HTR-8/SVneo (cell line): ENCODE results near the gene CLDN24.
"Not testable (repeated sequence)": the region's sequence is repeated elsewhere in the genome, so short reads cannot be mapped to it uniquely, and the experiment has no call there.

Experiments
- DNase-seq: peaks from one replicate; pipeline ENCODE4 v3.0.0; 2011; ENCODE audit warnings: low spot score, mixed read lengths; ENCODE audit not compliant: insufficient read length
- FAIRE-seq: peaks from 2 replicates; lab custom pipeline; 2011; peaks lifted over from hg19 to GRCh38; lab: Jason Lieb, UNC

The CLDN24 gene

DNA sequence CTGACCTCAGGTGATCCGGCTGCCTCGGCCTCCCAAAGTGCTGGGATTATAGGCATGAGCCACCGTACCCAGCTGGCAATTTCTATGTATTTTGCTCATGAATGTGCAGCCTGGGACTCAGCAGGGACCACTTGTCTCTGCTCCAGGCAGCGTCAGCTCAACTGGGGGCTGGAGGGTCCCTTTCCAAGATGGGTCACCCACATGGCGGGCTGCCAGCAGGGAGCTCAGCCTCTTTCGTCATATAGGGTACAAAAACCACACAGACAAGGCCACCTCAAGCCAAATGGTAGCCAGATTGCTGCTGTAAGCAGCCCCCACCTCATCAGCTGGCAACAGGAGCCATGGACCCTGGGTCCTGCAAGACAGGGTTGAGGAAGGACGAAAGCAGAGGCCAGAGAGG lies 2.4 kb upstream of the CLDN24 start:
- FAIRE-seq (no peak), DNase-seq (no peak)

DNA sequence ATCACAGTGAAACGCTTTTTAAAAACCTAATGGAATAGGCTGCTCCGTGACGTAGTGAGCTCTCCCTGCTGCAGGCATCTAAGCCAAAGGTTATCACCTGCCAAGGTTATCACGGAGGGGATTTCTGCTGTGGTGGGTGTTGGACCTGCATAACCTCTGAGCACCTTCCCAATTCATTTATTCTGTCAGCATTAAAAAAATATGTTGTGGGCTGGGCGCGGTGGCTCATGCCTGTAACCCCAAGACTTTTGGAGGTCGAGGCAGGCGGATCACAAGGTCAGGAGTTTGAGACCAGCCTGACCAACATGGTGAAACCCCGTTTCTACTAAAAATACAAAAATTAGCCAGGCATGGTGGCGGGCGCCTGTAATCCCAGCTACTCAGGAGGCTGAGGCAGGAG lies 1.8 kb upstream of the CLDN24 start:
- not testable (repeated sequence) for DNase-seq, FAIRE-seq

DNA sequence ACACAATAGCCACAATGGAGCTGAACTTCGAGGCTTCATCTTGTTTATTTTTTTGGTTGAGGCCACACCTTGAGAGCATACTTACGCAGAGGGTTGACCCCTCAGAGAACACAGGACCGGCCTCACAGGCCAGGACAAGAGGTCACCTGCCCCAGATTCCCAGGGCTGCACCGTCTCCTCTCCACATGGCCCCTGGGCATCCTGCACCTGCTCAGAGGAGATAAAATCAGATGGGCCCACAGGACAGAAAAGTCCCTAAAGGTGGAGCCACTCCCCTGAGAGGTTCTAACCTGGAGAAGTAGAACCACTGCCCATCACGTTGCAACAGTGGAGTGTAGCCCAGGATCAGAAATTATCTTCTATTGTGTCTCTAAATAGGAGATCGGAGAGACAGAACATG lies 1.1 kb upstream of the CLDN24 start:
- FAIRE-seq (no peak), DNase-seq (no peak)

DNA sequence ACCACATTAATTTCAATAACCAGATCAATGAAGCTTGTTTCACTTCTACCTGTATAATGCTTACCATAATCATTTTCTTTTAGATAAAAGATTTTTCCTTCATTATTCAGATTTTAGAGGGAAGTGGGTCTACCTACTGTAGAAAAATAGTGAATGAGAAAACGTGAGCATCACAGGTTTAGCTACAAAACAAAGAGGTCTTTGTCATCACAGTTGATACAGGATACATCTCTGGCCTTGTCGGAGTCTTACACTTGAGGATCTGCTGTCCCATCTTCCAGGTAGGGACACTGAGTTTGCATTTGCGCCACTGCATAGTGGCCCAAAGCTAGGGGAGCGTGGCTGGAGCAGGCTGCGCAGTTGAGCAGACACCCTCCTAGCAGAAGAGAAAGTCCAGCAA lies 710 bp downstream of the CLDN24 start:
- FAIRE-seq: no peak

DNA sequence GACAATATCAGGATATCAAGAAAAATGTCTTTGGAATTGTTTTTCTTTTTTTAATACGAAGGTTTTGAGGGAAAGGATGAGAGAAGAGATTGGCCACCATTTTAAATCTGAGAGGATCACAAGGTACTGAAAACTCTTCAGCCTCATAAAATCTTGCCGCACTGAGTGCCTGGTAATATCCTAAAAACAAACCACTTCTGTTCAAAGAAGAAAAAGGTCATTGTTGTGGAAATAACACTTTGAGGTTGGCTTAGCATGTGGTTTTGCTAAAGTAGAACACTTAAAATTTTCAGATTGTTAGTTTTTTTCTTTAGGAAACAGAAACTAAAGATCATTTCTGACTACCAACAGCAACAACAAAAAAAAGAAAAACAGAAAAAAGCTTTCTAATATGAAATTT lies 1.1 kb downstream of the CLDN24 start:
- no peak for FAIRE-seq
- no peak for DNase-seq

More for the DNA sequence above, 710 bp downstream of the CLDN24 start:
- no peak for DNase-seq

DNA sequence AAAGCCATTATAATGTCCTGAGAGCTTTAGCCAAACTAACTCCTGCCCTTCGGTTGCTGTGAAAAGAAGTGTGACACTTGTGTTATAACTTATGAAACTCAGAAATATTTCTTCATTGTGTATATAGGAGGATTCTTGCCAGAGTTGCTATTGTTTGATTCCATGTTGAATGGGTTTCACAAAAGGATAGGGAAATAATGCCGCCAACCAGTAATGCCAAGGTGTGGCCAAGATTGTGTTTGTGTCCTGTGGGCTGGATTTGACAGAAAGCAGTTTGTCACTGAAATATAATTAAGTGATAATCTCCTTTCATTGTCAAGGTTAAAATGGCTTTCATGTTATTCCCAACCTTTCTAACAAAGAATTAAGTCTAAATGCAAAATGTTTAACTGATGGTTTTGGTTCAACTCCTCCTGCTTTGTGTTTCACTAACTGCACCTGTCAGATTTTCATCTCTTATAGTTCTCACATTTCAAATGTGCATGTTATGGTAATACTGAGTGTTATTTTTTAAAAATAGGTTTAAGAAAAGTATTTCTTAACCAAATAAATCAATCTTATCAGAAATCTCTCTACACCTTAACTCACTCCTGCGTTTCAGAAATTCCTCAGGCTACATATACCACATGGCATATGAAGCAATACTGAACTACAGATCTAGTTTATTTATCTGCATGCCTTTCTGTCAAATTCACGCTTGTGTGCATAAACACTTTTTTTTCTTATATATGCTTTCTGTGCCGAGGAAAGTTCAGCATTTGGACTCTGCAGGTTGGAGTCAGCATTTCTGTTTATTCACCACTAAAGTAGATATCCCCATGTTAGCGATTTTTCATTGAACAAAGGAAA lies 1.8 kb downstream of the CLDN24 start, which contains the start of gene CLDN22:
Gene CLDN22 (minus strand): TSS at position 66 of the 849 bp plus-strand sequence. CDS start 58 bp downstream, at position 8.
- DNase-seq: no peak
- no peak for FAIRE-seq

DNA sequence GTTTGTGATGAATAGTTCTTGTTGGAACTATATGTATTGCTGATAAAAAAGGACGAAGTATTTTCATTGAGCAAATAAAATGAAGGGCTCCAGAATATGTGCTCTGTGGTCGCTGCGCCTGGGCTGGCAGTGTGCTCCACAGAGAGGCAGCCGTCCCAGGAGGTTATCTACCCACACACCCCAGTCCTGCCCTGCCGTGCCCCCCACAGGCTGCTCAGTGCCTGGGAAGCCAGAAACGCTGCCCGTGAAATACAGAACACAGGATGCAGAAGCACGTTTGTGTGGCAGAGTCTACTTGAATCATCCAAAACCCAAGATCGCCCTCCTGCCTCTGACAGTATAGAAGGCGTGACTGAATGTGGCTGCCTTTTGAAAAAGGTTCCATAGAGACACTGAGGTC lies 3.6 kb downstream of the CLDN24 start:
- FAIRE-seq: no peak

DNA sequence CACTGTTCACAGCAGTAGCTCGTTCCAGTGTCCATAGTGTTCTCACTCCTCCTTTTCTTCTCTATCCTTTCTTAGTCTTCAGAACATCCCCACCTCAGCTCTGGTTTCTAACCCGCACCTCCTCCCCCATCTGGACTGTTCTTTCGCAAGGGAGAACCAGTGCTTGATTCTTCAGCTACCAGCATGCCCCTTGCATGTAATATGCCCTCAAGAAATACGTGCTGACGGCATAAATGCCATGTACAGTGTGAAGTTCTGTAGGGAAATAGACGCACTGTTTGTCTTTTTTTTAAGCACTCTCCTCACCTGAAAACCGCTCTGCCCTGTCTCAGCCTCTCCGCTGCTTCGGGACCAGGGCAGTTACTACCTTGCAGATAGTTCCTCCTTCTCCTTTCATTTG lies 7.4 kb downstream of the CLDN24 start:
- FAIRE-seq: no peak
- no peak for DNase-seq

More for the DNA sequence above, 3.6 kb downstream of the CLDN24 start:
- no peak for DNase-seq

DNA sequence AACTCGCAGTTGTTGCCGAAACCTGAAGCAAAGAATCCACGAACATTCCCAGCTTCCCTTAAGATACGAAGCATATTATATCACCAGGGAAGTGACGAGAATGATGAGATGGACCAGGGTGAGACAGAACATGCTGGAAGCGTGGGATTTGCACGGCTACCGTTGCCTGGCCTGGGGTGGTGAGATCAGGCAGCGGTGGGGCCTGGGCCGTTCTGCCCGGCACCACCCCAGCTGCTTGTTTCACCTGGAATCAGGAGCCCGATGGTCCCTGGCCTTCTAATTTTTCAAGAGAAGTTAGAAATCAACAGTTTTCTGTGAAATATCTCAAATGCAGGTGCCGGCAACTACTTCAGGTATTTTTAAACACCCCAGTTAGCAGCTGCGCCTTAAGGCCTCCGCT lies 7.9 kb downstream of the CLDN24 start:
- no peak for DNase-seq
- no peak for FAIRE-seq

DNA sequence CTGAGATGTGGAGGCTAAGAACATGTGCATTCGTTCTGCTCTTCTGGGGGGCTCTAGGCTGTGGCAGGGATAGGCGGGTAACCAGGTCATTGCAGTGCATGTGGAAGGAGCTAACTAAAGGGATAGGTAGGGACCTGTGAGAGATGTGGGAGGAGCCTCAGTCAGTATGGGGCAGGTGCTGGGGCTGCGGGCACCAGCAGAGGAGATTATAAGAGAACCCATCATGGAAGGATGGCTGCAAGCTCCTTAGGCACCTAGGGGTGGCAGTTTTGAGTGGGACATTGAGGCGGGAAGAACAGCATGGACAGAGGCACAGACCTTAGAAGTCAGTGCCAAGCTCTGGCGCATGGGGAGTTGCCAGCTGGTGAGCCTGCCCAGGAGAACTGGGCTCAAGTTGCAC lies 9.4 kb downstream of the CLDN24 start:
- DNase-seq (no peak), FAIRE-seq (no peak)

DNA sequence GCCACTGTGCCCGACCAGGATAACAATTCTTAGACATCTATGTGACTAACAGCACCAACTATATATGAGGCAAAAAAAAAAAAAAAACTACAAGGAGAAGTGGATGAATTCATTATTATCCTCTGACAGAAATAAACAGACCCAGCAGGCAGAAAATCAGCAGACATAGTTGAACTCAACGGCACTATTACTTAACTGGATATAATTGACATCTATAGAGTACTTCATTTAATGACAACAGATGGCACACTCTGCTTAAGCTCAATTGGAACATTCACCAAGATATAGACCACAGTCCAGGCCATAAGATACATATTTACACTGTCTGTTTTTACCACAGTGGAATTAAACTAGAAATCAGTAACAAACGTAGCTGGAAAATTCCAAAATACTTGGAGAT lies 15.4 kb downstream of the CLDN24 start:
- FAIRE-seq (no peak), DNase-seq (no peak)

DNA sequence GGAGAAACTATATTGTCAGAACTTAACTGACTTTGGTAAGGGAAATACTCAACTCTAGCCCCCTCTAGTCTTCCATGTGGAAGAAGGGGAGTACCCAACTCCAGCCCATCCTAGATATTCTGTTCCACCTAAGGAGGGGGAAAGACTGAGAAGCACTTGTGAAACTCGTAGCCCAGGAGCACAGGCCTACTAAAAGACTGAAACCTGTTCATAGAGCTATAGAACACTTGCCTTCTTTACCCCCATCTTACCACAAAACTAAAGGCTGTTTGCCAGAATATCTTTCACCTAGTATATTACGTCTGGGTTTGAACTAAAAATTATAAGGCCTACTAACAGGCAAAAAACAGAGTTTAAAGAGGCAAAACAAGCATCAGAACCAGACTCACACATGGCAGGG lies 17.7 kb downstream of the CLDN24 start:
- FAIRE-seq: no peak
- DNase-seq: no peak

DNA sequence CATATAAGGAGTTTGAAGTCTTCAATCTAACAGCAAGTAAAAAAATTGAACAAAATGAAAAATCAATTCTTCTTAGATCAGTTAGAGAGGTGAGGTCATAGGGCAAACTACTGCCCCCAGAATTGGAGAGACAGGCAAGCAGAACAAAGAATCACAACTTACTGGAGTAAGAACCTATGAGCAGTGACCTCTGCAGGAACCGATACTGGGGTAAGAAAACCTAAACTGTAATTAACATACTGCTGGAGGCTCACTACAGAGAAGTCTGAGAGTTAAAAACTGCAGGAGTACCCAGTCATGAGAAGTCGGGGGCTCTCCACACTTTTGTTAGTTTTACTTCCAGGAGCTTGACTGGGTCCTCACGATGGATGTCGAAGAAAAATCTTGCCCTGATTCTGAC lies 18.2 kb downstream of the CLDN24 start:
- DNase-seq: no peak
- no peak for FAIRE-seq

DNA sequence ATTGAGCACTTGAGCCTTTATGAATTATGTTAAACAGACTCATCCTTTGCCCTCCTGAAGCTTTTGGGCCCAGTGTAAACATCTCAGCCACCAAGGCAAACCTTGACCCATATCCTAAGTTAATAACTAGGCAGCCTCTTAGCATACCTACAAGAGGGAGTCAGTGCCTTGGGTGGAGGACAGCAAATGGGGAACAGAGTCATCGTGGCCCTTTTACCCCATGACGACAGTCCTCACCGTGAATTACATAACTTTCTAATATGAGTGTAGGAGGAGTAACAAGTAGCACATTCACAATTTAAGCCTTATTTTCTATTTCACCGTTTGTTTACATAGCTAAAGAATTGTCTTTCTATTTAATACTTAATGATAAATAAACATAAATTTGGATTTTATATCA lies 18.9 kb downstream of the CLDN24 start:
- FAIRE-seq (no peak), DNase-seq (no peak)

DNA sequence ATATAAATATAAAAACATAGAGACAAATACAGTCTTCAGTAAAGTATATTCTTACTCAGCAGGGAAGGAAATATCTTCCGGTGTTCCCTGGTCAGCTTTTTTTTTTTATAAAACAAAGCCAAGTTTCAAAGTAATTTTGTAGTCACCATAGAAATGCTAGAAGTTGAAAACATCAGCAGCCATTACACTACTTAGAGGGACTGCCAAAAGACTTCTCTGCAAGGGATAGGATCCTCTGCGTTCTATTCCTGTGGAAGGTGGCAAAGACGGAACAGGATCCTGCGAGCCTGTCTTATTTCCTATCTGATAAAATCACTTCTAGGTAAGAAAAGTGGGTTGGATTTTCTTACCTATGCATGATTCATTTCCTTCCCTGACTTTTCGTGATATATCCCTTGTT lies 21.6 kb downstream of the CLDN24 start:
- DNase-seq: no peak
- FAIRE-seq: no peak

DNA sequence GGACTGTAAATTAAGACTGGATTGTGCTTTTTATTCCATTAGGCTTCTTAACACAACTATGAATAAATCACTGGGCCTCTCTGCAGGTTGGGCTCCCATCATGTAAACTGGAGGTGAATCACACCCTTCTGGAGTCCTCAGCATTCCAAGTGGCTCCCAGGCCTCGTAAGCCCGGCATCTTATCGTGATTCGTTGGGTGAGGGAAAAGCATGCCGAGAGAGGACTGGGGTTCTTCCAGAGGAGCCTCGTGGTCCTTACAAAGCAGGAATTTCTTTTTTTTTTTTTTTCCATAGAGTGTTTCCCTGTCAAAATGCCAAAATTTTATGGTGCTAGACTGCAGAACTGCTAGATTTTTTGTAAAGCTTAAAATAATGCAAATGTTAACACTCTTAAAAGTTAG lies 22.2 kb downstream of the CLDN24 start:
- FAIRE-seq (no peak), DNase-seq (no peak)

DNA sequence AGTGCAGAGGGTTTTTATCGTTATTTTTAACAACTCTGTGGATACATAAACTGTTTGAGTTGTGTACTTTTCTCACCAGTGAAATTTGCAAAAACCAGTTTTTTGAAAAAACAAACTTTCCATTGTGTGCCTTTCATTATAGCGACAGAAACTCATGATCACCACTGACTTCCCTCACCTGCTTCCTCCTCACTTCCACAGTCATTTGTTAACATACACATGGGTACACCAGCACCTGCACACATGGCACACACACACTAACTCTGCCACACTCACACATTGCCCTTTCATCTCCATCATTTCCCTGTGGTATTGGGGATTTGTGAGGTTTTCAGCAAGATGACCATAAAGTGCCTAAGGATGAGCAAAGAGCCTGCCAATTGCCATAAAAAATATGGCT lies 22.8 kb downstream of the CLDN24 start:
- DNase-seq: no peak
- FAIRE-seq: peak; percentile 49

DNA sequence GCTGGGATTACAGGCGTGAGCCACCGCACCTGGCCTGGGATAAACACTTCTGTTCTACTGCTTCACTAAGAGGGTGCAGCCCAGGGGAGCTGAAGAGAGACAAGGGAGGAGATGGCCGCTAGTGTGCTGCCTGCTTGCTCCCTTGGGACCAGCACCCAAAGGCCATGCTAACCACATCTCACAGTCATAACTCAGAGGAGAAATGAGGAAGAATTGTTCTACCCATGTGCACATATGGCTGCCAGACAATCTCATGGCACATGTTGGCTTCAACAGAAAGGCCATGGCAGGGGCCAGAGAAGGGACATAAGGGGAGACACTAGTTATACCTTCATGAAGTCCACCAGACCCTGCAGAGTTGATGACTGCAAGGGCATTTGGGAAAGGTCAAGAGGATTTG lies 24.6 kb downstream of the CLDN24 start:
- FAIRE-seq: no peak
- DNase-seq: no peak

DNA sequence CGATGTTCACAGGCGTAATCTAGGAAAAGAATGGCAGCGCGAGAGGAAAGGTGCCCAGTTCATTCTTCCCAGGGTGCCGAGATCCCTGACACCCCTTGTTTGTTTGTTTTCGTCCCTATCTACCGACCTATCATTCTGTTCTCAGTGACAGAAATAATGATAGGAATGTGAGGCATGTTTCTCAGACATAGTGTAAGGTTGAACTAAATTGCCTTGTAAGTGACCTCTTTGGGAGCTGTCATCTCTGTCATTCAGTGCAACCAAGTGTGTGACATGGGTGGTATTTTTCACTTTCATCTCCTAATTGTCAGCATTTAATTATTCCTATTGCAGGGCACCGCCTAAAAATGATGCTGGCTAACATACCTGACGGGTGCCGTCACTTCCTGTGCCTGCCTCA lies 26.5 kb downstream of the CLDN24 start:
- DNase-seq (no peak), FAIRE-seq (peak; percentile 55)

DNA sequence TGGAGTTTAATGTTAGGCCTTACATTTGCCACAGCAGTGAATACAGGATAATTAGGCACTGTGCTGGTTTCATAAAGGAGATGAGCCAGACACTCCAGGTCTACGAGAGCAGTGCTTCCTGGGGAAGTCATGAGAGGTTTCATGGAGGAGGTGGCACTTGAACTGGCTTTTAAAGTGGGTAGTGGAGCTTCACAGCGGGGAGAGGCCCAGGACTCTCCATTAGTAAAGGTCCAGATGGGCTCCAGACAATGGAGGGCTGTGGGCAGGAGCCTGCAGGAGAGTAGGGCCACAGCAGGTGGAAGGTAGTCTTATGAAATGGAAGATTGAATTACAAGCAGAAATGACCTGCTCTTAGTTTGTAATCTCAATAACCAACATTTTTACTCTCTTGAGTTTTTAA lies 31.2 kb downstream of the CLDN24 start:
- no peak for FAIRE-seq
- no peak for DNase-seq

DNA sequence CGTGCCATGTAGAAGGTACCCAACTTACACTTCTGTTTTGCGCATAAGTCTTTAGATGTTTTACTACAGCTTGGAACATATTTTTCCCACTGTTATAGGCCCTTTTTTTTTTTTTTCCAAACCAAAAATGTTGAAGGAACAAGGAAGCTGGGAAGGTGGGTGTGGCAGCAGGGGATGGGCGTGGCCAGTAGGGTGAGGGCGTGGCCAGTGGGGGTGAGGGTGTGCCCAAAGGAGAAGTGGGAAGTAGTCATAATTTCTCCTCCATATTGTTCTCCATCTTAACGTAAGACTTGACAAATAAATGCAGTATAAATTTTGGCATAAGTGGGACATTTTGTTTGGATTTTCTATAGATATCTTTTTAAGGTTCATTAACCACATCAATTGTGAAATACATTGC lies 32.5 kb downstream of the CLDN24 start:
- FAIRE-seq (no peak), DNase-seq (no peak)

DNA sequence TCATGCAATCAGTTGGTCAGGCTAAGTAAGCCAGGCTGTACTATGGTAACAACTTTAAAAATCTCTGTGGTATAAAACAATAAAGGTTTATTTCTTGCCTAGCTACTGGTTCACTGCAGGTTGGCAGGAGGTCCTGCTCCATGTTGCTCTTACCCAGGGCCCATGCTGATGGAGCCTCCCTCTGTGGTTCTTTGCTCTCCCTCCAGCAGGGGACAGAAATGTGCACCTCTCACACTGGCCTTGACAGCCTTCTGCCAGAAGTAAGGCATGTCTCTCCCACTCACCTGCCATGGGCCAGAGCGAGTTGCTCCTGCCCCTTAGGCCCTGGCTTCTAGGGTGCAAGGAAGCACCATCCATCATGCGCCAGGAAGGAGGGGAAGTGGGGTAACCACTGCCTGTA lies 33.3 kb downstream of the CLDN24 start:
- no peak for DNase-seq
- FAIRE-seq: no peak
